Midbrain (tissue), 1 donor: Measurements from ENCODE around the gene GULP1.
"Not testable (repeated sequence)": the region's sequence is repeated elsewhere in the genome, so short reads cannot be mapped to it uniquely, and the experiment has no call there.

Experiments
- DNase-seq: peaks from one replicate; lab custom pipeline; 2025; lab: John Stamatoyannopoulos, UW

GULP1 gene

DNA sequence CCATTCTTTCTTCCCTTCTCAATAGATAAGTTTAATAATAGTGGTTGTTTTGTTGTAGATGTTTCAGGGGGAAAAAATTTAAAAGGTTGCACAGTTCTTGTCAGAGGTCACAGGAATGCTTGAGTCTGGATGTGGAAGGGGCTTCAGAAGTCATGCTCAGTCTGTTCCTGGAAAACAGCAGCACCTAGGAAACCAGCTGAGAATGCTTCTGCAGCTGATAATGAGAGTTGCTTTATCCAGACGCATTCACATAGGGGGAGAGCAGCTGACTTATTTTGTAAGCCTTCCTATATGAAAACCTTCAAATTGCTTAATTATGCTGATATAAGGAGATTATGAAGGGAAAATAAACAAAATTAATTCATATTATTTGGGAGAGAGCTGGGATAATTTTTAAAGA is 235.5 kb downstream of the GULP1 start:
- DNase-seq, result no peak

DNA sequence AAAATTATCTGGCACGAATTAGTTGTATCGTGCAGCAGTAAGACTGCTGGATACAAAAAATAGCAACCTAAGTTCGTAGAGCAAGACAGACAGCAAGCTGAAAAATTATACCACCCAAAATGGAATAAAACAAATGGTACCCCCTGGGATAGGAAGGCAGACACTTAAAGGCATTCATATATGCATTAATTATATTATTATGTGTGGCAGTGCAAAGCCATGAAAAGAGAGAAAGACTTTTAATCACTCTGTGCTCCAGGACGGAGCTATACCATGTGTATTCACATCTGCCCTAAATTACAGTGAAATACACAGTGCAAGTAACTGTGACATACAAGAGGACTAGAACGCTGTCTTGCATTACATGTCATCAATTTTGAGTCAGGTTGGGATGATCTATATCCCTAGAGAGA is 235.9 kb downstream of the GULP1 start:
- no peak for DNase-seq

DNA sequence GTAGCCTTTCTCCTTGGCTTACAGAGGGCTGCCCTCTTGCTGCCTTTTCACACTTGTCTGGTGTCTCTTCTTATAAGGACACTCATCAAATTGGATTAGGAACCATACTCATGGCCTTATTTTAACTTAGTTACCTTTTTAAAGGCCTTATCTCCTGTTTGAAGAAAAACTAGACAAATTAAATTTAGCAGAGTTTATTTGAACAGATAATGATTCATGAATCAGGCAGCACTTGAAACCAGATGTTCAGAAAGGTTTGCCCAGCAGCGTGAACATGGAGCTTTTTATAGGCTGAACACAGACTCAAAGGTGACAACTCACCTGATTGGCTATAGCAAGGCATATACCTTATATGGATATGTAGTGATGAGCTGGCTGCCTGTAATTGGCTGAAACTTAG is 238.0 kb downstream of the GULP1 start:
- no peak for DNase-seq

DNA sequence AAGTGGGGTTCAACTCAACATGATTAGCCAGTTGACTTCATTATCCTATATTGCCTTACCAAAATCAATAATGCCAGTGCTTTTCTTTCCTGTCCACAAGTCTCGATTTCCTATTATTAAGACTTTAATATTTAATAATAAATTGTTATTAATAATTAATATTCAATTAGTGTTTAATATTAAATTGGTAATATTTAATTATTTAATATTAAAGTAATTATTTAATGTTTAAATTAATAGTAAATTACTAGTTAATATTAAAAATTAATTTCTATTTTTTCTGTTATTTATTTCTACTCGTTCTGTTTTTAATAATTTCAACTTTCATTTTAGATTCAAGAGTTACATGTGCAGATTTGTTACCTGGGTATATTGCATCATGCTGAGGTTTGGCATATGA is 243.2 kb downstream of the GULP1 start:
- no peak for DNase-seq

DNA sequence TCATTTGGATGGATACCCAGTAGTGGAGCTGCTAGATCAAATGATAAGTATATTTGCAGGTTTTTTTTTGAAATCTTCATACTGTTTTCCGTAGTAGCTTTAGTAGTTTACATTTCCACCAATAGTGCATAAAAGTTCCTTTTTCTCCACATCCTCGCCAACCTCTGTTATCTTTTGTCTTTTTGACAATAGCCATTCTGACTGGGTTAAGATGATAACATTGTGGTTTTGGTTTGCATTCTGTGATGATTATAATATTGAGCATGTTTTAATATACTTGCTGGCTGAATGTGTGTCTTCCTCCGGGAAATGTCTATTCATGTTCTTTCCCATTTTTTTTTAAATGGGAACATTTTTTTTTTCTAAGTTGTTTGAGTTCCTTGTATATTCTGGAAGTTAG is 260.0 kb downstream of the GULP1 start:
- DNase-seq, result no peak

DNA sequence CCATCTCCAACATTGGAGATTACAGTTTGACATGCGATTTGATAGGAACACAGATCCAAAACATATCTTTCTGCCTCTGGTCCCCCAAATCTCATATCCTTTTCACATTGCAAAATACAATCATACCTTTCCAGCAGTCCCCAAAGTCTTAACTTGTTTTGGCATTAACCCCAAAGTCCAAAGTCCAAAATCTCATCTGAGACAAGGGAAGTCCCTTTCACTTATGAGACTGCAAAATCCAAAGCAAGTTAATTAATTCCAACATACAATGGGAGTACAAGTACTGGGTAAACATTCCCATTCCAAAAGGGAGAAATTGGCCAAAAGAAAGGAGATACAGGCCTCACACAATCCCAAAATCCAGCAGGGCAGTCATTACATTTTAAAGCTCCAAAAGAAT is 265.4 kb downstream of the GULP1 start:
- DNase-seq, result no peak

DNA sequence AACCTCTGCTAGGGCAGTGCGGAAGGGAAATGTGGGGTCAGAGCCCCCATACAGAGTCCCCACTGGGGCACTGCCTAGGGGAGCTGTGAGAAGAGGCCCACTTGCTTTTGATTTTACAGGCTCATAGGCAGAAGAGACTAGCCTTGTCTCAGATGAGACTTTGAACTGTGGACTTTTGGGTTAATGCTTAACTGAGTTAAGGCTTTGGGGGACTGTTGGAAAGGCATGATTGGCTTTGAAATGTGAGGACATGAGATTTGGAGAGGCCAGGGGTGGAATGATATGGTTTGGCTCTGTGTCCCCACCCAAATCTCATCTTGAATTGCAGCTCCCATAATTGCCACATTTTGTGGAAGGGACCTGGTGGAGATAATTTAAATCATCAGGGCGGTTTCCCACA is 267.8 kb downstream of the GULP1 start:
- DNase-seq, result not testable (repeated sequence)

DNA sequence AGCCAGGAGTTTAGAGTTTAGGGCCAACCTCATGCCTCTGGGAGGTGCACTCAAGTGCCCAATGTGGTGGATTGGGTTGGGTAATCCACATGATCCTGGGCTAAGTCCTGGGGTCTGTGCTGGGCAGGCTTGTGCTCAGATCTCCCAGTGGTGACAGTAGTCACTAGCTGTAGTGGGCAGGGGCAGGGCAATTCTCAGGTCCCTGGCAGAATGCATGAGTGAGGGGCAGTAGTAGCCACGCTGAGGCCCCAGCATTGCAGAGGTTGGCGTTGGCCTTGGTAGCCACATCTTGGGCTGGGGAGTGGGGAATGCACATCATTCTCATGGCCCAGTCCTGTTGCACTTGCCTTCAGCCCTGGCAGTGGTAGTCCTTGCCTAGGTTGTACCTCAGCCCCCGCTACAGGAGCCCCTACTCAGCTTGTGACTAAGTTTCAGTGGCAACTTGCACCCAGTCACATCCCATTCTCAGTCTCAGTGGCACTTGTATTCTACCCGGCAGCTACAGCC is 269.9 kb downstream of the GULP1 start:
- no peak for DNase-seq

DNA sequence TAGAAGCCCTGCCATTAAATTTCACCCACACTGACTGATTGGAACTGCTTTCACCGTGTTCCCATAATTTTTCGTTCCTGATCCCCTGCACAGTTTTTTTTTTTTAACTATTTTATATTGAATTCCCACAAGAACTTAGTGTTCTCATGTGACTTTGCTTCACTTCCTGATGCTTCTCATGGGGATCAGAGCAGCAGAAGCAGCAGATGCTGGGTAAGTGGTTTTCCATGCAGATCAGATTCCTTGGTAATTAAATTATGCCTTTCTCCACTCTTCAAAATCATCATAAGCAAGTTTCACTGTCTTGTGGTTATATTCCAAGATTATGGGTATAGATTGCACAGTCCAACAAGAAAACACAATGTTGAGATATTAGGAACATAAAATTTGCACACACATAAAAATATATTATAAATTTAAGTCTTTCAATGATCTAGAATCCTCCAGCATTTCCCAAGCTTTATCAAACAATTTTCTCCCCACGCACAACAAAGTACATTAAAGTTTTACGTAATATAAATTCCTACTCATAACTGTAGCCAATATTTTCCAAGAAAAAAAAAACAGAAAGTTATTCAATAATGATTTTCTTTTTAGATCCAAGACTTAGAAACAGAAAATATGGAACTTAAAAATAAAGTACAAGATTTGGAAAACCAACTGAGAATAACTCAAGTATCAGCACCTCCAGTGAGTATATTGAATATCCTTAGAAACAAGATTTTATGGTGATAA is 277.9 kb downstream of the GULP1 start:
- no peak for DNase-seq

DNA sequence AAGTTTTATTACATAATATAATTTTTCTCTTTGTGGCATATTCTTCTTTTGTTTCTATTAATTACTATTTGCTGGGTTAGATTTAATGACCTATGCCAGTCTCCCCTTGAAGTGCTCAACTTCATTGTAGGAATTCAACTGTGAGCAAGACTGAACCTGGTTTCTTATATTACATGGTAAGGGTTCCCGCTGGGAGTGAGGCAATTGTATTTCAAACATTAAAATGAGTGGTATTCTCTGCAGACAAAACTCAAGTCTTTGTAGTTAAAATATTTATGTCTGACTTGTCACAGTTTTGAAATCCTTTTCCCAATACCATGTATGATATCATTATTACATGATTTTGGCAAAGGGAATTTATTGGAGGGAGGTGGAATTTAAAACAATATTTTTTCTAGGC is 278.7 kb downstream of the GULP1 start:
- DNase-seq, result no peak

DNA sequence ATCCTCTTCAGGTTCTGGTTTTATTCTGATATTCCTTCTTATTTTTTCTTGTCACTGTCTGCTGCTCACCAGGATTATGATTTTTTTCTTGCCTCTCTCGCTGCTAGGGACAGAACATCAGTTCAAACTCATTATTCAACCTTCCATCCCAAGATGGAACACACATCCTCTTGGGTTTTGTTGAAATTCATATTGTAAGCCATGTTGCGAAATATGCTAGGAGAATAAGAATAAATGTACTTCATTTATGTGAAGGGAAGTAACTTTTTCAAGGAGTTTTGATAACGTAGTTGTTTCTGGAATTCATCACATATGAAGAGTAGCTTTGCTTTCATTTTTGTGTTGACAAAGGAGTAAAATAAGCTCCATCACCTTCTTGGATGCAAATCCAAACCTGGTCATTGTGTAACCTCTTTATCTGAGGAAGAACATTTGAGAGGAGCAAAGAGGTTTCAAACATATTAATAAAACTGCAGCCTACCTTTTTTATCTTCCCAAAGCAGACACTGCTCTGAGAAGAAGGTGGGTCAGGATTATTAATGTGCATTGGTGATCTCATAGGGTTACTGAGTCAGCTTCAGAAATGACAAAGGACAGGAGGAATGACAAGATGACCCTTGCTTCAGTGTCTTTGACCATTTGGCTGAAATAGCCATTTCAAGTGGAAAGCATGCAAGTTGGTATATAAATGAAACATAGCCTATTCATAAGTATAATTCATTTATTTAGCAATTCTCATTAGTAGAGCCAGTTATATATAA is 280.0 kb downstream of the GULP1 start:
- no peak for DNase-seq

DNA sequence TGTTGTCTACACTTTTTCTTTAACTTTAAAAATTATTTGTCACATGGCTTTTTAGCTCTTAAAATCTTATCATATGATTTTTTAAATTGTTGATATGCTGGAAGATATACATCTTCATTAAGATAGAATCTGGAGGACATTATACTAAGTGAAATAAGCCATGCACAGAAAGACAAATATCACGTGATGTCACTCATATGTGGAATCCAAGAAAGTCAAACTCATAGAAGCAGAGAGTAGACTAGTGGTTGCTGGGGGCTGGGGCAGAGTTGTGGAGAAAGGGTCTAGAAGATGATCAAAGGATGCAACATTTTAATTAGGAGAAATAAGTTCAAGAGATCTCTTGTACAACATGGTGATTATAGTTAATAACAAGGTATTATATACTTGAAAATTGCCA is 280.9 kb downstream of the GULP1 start:
- no peak for DNase-seq

DNA sequence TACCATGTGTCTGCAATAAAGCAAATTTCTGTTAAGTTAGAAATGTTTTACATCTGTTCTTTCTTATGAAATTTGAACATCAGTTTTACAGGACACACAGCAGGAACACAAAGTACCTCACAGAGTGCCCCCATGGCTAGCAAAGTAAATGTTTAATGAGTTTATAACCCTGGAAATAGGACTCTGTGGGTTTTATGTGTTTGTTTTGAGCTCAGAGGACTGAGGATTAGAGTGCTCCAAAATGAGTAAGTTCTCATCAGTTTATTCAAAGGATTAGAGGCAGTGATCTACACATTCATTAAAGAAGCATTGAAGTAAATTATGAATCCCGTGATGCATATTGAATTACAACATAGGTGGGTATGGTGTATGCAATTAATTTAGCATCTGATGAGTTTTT is 281.8 kb downstream of the GULP1 start:
- DNase-seq, result no peak

DNA sequence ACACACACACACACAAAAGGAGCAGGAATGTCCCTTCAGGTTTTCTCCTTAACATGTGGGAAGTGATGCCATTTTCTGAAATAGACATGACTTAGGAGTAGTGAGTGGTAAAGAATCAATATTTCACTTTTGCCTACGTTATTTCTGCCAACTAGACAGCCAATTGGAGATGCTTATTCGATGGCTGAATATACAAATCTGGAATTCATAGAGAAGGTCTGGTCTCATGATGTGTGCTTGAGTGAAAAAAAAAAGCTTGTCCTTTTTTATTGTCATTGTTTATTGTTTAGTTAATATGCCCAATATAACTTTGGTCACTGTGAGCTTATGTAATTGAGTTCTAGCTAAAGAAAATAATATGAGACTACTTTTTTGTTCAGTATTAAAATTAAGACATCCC is 284.3 kb downstream of the GULP1 start:
- no peak for DNase-seq

DNA sequence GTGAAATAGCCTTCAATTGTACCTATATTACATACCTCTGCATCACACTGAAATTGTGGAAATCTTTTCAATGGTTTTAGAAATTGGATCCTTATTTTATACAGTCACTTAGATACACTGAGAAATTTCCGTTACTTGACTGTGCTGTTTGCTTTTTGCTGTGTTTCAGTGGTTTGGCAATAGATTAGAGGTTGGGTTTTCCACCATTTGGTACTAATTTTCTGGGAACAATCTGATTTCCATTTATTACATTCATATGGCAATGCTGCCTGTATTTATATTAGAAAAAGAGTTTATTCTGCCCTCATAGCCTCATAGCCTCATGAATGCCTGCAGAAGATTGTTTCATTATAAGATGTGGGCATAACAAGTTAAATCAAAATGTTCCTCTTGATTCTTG is 285.0 kb downstream of the GULP1 start:
- DNase-seq, result no peak

DNA sequence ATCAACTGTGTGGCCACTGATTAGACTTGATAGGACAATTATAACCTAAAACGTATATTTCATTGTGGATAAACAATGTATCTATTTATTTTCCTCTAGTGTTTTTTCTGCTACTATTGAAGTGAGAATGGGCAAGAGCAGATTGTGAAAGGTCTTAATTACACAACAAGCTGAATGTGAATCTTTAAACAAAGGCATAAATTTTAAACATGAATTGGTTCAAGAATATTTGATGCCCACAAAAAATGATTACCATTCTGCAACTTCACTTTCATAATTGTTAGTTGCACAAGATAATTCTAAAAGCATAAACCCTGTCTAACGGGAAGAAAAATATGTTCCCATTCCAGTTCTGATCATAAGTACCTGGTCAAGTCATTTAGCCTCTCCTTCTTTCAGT is 285.6 kb downstream of the GULP1 start:
- DNase-seq, result no peak

DNA sequence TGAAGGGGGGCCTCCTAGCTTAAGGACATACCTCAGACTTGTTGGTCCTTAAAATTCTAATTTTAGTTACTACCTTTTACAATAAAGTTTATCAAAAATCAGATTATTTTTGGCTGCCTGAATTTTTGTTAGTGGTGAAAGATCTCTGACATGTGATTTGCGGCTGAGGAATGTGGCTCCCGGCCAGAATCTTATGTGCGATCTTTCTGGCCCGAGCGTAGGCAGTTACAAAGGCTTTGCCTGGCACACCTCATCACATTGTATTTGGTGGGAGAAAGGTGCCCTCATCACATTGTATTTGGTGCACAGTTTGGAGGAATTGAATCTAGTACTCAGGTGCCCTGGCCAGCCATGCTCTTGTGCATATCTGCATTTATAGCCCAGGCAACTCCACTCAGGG is 289.1 kb downstream of the GULP1 start:
- no peak for DNase-seq

DNA sequence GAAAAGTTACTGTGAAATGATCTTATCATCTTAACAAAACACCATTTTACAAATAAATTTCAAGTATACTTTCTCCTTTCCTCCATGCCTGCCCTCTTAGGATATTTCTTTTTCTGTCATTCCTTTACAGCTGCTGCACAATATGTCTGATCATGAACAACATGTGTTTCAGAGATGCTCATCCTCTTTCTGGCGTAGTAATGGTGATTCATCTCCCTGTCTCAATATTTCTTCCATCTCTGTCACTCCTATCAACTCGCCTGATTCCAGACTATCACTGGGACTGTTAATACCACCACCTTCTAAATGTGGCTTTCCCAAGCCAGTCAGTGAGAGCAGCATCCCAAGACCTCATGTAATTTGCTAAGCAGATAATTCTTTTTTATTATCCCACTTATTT is 290.5 kb downstream of the GULP1 start:
- DNase-seq, result no peak

DNA sequence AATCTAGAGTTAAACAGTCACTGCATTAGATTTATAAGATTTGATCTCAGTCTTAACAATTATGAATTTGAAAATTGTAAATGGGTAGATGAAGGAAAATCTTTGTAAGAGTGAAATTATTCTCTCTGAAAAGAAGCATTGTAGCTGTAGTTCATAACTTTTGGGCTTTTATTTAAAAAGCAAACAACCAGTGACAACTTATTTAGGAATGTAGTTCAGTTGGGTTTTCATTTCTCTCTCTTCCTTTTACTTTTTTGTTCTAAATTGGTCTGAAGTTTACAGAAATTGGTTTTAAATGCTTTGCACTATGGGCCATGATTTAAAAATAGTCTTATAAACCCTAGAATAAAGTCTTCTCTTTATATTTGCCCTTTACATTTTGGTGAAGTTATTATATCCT is 296.6 kb downstream of the GULP1 start:
- DNase-seq, result no peak

DNA sequence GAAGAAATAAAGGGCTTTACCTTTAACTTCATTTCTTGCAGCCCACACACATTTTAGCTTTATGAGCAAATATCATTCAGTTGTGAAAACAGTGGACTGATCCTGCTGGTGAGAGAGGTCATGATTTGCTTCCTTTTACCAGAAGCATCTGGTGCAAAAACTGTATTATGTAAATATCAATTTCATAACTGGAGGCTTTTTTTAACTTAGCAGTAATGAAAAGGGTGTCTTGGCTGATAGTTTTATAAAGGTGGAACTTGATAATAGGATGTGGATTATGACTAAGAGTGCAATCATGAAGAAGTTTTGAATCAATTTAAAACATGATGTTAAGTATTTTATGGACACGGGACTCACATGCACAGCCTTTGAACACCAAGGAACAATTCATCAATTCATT is 304.4 kb downstream of the GULP1 start:
- no peak for DNase-seq

DNA sequence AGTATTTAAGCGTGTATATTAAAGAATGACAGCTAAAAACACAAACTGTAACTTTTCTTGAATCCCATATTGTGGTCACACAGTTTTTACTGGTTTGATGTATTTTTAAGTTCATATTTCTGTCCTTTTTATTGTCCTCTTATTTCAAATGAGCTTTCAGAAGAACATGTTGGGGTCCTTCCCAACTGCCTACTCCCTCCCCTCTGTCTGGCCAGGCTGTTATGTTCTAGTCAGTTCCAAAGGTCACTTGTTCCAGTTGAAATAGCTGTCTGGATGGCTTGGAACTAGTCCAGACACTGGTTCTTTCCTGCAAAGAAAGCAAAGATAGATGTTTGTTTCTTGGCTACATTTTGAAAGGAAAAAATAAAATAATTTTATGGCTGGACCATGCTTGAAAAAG is 306.9 kb downstream of the GULP1 start:
- DNase-seq, result no peak

DNA sequence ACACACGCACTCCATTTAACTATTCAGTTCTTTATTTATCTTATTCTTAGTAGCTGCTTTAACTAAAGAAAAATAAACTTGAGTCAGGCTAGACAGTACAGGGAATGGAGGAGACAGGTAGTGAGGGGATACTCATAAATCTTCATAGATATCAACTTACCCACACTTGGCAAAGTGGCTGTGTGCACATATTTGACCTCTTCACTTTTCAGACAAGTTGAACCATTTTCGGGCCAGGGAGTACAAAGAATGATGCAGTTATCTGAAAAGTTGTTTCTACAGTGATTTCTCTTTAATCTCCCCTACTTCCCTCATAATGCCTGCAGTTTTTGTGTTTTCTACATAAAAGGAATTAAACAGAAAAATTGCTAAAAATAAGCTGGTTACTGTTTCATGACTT is 307.5 kb downstream of the GULP1 start:
- no peak for DNase-seq

DNA sequence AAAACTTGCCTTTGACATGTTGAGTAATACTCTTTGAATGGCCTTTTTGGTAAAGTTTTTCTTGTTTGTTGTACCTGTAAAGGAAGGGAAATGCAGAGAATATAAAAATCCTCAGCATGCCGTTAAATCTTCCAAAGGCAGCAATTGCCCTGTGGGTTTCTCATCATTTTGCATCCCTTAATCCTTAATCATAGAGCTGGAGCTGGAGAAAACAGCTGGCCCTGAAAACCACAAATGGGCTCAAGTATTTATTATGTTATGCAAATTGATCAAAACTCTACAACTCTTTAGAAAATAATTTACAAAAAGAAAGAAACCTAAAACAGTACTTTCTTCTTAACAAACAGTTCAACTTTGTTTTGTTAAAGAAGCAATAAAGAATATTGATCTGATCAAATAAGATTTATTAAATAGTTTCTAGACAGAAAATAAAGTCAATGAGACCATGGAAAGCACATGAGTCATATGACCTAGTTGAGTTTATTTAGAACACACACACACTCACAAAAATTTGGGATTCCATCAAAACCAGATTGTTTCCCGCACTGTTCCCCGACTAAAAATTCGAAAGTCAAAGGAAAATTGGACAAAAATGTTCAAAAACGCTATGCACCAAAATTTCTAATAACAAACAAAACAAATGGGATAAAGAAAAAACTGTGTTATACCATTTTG is 309.0 kb downstream of the GULP1 start:
- DNase-seq, result no peak
